Neural crest cell (in vitro differentiated cells): ENCODE measurements around the gene SPPL2C. TPM values are rescaled to one million over a fixed set of nuclear protein-coding genes. Genes with fewer than 3 reads are reported as not detected.

Source experiments
- DNase-seq: peaks from one replicate; pipeline ENCODE4 v3.0.0; 2021; ENCODE audit warnings: low read depth, mixed read lengths, low spot score
- H3K27ac Mint-ChIP-seq: one replicate; pipeline ENCODE4 v1.8.0; 2021; ENCODE audit warnings: mild to moderate bottlenecking, mixed read lengths; ENCODE audit not compliant: unreplicated experiment
- H3K27me3 Mint-ChIP-seq: 2 replicates; pipeline ENCODE4 v1.8.0; 2021; ENCODE audit warnings: low read depth, mild to moderate bottlenecking, mixed read lengths
- H3K36me3 Mint-ChIP-seq: 2 replicates; pipeline ENCODE4 v1.8.0; 2021; ENCODE audit warnings: low read depth, mild to moderate bottlenecking, mixed read lengths
- H3K4me1 Mint-ChIP-seq: 2 replicates; pipeline ENCODE4 v1.8.0; 2021; ENCODE audit warnings: mixed read lengths
- H3K4me3 Mint-ChIP-seq: one replicate; pipeline ENCODE4 v1.8.0; 2021; ENCODE audit warnings: mild to moderate bottlenecking, mixed read lengths
- H3K9me3 Mint-ChIP-seq: 2 replicates; pipeline ENCODE4 v1.8.0; 2021; ENCODE audit warnings: mixed read lengths
- CTCF ChIP-seq: fragments of 200-600 bp; sonication (generic); conservative IDR thresholded peaks from 2 replicates; pipeline ENCODE4 v1.5.0; 2021; ENCODE audit warnings: antibody characterized with exemption, mild to moderate bottlenecking
- total RNA-seq: library from RNA; stranded (reverse); gene quantifications from 2 replicates; pipeline ENCODE4 v1.2.1, GENCODE V29; 2021

The SPPL2C gene
- total RNA-seq, 1 donor from 2014 or later: not detected

- no peak overlapping the region for H3K4me3 Mint-ChIP-seq
- DNase-seq: no peak
- H3K4me1 Mint-ChIP-seq: peaks cover 5% of the 10 kb centered on the region
- no peaks in the 10 kb centered on the region for H3K9me3 Mint-ChIP-seq
- H3K27ac Mint-ChIP-seq: no peak overlapping the region
- H3K36me3 Mint-ChIP-seq: no peaks in the 10 kb centered on the region
- TF ChIP-seq CTCF: no peak
- peaks cover 45% of the 10 kb centered on the region for H3K27me3 Mint-ChIP-seq
These were observed 19.4 kb downstream of the SPPL2C start for GRCh38 chr17:45863857-45864654.

- Mint-ChIP-seq H3K9me3 (no peaks in the 10 kb centered on the region), H3K4me1 (peaks cover 19% of the 10 kb centered on the region), H3K4me3 (no peak overlapping the region), H3K27ac (no peak overlapping the region), H3K36me3 (no peaks in the 10 kb centered on the region), H3K27me3 (peaks cover 26% of the 10 kb centered on the region)
- no peak for TF ChIP-seq CTCF
- no peak for DNase-seq
These were observed 22.5 kb downstream of the SPPL2C start for GRCh38 chr17:45867171-45867570.

- DNase-seq: no peak
- Mint-ChIP-seq H3K27me3 (peaks cover 25% of the 10 kb centered on the region), H3K9me3 (no peaks in the 10 kb centered on the region), H3K4me1 (peaks cover 19% of the 10 kb centered on the region), H3K27ac (no peak overlapping the region), H3K36me3 (no peaks in the 10 kb centered on the region), H3K4me3 (no peak overlapping the region)
- no peak for TF ChIP-seq CTCF
These were observed 23.0 kb downstream of the SPPL2C start for GRCh38 chr17:45867702-45868101.

GRCh38 chr17:45868276-45868675 lies 23.6 kb downstream of the SPPL2C start:
- Mint-ChIP-seq H3K9me3 (no peaks in the 10 kb centered on the region), H3K27ac (no peak overlapping the region), H3K27me3 (peaks cover 22% of the 10 kb centered on the region)

GRCh38 chr17:45869676-45870341 lies 25.1 kb downstream of the SPPL2C start:
- Mint-ChIP-seq H3K4me3 (no peak overlapping the region), H3K27ac (no peak overlapping the region), H3K9me3 (no peaks in the 10 kb centered on the region), H3K27me3 (peaks cover 13% of the 10 kb centered on the region), H3K36me3 (no peaks in the 10 kb centered on the region), H3K4me1 (peaks cover 25% of the 10 kb centered on the region)
- no peak for DNase-seq
- no peak for TF ChIP-seq CTCF

More at GRCh38 chr17:45868276-45868675, 23.6 kb downstream of the SPPL2C start:
- Mint-ChIP-seq H3K36me3 (no peaks in the 10 kb centered on the region), H3K4me1 (peaks cover 19% of the 10 kb centered on the region), H3K4me3 (no peak overlapping the region)
- TF ChIP-seq CTCF: no peak
- no peak for DNase-seq
